Activated T-cell treated with anti-CD3 and anti-CD28 coated beads, Interleukin-2, amount 50 U/mL, for 4 hours (primary cell): ENCODE measurements around the gene RNF212. TPM values are rescaled to one million over a fixed set of nuclear protein-coding genes. Genes with fewer than 3 reads are reported as not detected.

Experiments
- ATAC-seq, 2 donors: fragments of 200-7000 bp; cut with Tn5 transposase; one replicate each; pipeline ENCODE4 v1.10.0; 2021
- DNase-seq: peaks from one replicate; pipeline ENCODE4 v3.0.0-alpha.2; 2020
- H3K27me3 Mint-ChIP-seq: one replicate; pipeline ENCODE4 v1.8.0; 2021; ENCODE audit warnings: low read depth, mixed read lengths
- H3K36me3 Mint-ChIP-seq: one replicate; pipeline ENCODE4 v1.8.0; 2022; ENCODE audit warnings: mixed read lengths; ENCODE audit not compliant: insufficient read depth
- H3K4me1 Mint-ChIP-seq: one replicate; pipeline ENCODE4 v1.8.0; 2021; ENCODE audit warnings: low read depth, mixed read lengths
- H3K4me3 Mint-ChIP-seq: one replicate; pipeline ENCODE4 v1.8.0; 2021; ENCODE audit warnings: mild to moderate bottlenecking, moderate library complexity, mixed read lengths
- H3K9me3 Mint-ChIP-seq: one replicate; pipeline ENCODE4 v1.8.0; 2021; ENCODE audit warnings: mixed read lengths
- total RNA-seq, 3 donors: library from RNA; stranded (reverse); gene quantifications; one replicate each; pipeline ENCODE4 v1.2.1, GENCODE V29; 2021

Gene RNF212
- total RNA-seq, 3 donors from 2014 or later = 0.79 to 2.9 (median 0.84) TPM

DNA sequence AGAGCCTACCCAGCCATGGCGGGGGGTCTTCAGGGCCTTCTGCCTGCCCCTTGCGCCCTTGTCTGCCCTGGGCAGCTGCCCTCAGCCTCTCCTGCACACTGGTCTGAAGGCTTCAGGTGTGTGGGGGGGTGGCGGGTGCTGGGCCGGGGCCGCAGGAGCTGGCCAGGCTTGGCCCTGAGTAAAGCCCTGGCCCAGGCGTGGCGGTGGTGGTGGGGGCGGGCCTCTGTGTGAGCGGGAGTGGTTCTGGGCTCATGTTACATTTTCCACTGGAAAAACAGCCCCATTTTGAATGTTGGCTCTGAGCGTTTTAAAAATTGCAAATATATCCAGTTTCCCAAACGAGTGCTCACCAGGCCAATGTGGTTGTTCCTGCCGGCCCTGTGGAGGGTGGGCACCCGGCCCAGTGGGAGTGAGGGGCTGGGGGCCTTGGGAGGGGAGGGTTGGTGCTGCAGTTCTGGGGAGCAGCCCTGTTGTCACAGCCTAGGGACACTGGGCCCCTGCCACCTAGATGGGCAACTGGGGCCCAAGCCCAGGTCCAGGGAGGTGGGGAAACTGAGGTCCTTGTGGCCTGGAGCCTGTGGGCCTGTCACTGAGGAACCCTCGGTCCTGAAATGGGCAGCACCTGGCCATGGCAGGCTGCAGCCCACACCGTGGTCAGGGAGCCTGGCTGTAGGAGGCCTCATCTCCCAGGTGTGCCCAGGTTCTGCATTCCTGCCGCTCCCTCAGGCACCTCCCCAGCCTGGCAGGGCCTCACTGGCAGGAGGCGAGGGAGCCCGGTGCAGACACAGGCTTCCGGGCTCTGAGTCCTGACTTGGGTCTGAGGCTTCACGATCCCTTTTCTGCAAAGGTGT is 73.6 kb downstream of the RNF212 start:
- Mint-ChIP-seq H3K4me1 (peaks cover 6% of the 10 kb centered on the region), H3K9me3 (no peaks in the 10 kb centered on the region), H3K4me3 (no peak overlapping the region), H3K27me3 (peaks cover 7% of the 10 kb centered on the region), H3K36me3 (no peaks in the 10 kb centered on the region)
- ATAC-seq (no peak), DNase-seq (no peak)

- Mint-ChIP-seq H3K4me1 (peaks cover 6% of the 10 kb centered on the region), H3K9me3 (no peaks in the 10 kb centered on the region), H3K4me3 (no peak overlapping the region), H3K36me3 (no peaks in the 10 kb centered on the region), H3K27me3 (peaks cover 4% of the 10 kb centered on the region)
- DNase-seq (no peak), ATAC-seq (no peak)
These were observed 74.3 kb downstream of the RNF212 start for GRCh38 chr4:1038948-1039492.

DNA sequence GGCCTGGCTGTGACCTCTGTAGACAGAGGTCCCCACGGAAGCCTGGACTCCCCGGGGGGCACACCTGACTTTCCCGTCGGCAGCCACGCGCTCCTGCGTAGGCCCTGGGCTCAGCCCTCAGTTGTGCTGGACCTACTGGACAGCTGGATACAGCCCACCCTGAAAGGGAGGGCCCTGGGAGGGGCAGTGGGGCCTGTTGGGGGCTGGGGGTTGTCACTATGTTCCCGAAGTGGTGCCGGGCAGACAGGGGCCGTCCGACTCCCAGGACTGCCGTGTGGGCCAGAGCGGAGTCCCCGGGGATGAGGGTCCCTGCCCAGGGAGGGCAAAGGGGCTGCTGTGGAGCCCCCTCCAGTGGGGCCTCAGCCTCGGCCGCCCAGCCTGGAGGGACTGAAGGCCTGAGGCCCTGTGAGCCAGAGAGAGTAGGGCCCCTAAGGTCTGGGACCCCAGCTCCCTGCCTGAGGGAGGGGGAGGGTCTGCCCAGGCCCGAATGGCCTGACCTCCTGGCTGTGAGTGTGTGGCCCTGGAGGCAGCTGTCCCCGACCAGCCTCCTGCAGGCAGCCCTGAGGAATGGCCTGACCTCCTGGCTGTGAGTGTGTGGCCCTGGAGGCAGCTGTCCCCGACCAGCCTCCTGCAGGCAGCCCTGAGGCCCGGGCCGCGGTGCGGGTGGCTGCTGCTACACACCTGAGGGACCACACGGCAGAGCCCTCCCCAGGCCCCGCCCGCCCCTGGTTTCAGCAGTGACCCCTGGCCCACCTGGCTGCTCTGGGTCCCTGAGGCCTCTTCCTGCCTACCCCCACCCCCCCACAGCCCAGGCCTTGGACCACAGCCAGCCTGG is 76.2 kb downstream of the RNF212 start:
- ATAC-seq = no peak
- Mint-ChIP-seq H3K4me3 (no peak overlapping the region), H3K9me3 (no peaks in the 10 kb centered on the region), H3K36me3 (no peaks in the 10 kb centered on the region), H3K4me1 (peaks cover 3% of the 10 kb centered on the region), H3K27me3 (peaks cover 1% of the 10 kb centered on the region)
- DNase-seq = no peak

DNA sequence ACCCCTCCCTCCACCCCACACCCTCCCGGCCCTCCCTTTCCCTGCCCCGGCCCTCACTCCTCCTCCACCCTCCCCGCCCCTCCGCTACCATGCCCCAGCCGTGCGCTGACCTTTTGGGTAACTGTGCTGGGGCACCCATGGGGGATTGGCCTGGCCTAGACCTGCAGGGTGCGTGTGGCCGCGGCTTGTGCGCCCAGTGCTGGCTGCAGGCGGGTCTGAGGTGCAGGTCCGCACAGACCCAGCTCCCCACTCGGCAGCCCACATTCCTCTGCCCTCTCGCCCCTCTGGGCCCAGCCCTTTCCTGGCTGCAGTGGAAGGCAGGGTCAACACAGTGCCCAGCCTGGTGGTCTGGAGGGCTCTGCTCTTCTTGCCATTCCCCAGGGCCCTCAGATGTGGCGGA is 77.3 kb downstream of the RNF212 start:
- H3K27me3 Mint-ChIP-seq = peaks cover 1% of the 10 kb centered on the region
- H3K4me3 Mint-ChIP-seq = no peak overlapping the region
- DNase-seq (no peak), ATAC-seq (no peak)
- no peaks in the 10 kb centered on the region for H3K4me1 Mint-ChIP-seq
- H3K9me3 Mint-ChIP-seq = no peaks in the 10 kb centered on the region
- no peaks in the 10 kb centered on the region for H3K36me3 Mint-ChIP-seq

DNA sequence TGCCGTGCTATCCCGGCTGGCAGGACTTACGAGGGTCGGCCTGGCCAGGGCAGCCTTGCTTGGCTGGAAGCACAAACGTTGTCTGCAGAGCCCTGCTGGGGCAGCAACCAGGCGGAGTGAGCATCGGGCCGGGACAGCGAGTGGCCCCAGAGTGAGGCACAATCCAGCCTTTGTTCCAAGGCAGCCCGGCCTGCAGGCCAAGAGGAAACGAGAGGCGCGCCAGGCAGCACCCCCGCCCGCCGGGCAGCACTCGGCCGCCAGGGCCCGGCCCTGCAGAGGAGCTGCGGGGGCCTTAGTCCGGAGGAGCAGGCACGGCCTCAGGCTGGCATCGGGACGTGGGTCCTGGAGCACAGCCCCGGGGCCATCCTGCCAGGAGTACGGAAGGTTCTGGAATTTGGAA is 77.9 kb downstream of the RNF212 start:
- Mint-ChIP-seq H3K4me1 (no peaks in the 10 kb centered on the region), H3K4me3 (no peak overlapping the region), H3K9me3 (no peaks in the 10 kb centered on the region), H3K27me3 (peaks cover 1% of the 10 kb centered on the region), H3K36me3 (no peaks in the 10 kb centered on the region)
- ATAC-seq = no peak
- DNase-seq = no peak

- Mint-ChIP-seq H3K4me1 (no peaks in the 10 kb centered on the region), H3K27me3 (no peaks in the 10 kb centered on the region), H3K9me3 (no peaks in the 10 kb centered on the region), H3K36me3 (no peaks in the 10 kb centered on the region), H3K4me3 (no peak overlapping the region)
- DNase-seq (no peak), ATAC-seq (no peak)
These were observed 79.4 kb downstream of the RNF212 start for GRCh38 chr4:1033840-1034551.

DNA sequence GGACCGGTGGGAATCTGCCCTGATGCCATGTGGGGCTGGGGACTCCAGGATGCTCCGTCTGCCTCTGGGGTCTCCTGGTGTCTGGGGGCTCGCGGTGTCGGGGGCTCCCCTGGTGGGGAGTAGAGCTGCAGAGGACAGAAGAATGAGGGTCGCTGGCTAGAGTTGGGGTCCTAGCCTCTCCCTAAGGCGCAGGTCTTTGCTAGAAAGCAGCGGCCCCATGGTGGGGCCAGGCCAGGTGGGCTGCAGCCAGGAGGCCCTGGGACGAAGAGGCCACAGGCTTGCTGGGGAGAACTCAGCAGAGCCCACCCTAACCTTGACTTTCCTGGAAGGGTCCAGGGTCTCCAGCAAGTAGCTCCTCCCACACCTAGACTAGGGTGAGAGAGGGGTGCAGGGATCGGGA is 80.5 kb downstream of the RNF212 start:
- Mint-ChIP-seq H3K4me1 (no peaks in the 10 kb centered on the region), H3K4me3 (no peak overlapping the region), H3K9me3 (no peaks in the 10 kb centered on the region), H3K36me3 (no peaks in the 10 kb centered on the region), H3K27me3 (no peaks in the 10 kb centered on the region)
- ATAC-seq (no peak), DNase-seq (no peak)

DNA sequence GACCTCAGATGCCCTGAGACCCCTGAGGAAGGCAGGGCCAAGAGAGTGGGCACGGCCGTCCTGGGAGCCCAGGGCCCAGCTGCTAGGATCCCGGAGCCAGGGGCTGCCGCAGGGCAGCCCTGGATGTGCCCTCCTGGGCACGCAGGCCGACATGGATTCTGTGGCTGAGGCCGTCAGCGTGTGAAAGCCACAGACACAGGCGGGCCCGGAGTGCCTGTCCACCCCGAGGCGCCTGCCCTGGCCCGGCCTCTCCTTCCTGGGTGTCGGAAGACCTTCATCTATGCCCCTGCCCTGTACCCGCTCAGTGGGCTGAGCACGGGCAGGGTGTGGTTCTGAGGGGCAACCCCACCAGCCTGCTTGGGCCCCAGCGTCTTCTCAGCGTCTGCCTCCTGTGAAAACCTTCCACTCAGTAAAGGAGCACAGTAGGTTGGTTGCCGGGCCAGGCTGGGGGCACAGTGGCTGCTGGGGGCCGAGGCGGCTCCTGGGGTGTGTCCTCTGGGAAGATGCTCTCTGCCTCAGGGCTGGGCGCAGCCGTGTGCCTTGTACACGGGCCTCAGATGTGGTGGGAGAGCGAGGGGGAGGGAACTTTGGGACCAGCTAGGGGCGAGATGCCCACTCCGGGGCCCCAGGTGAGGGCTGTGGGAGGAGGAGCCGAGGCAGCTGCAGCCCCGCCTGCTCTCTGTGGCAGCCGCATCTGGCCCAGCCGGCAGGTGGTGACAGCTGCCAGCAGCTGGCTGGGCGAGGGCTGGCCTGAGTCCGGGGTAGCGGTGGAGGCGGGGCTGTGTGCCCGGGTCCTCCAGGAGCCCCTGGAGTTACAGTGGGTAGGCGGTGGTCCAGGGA is 81.2 kb downstream of the RNF212 start:
- no peak for ATAC-seq
- no peak overlapping the region for H3K4me3 Mint-ChIP-seq
- H3K27me3 Mint-ChIP-seq = no peaks in the 10 kb centered on the region
- H3K36me3 Mint-ChIP-seq = no peaks in the 10 kb centered on the region
- H3K4me1 Mint-ChIP-seq = no peaks in the 10 kb centered on the region
- H3K9me3 Mint-ChIP-seq = no peaks in the 10 kb centered on the region
- no peak for DNase-seq

GRCh38 chr4:1031346-1031745 is 82.0 kb downstream of the RNF212 start:
- Mint-ChIP-seq H3K27me3 (no peaks in the 10 kb centered on the region), H3K4me3 (no peak overlapping the region), H3K4me1 (no peaks in the 10 kb centered on the region), H3K9me3 (no peaks in the 10 kb centered on the region), H3K36me3 (no peaks in the 10 kb centered on the region)
- DNase-seq (no peak), ATAC-seq (no peak)

GRCh38 chr4:1030559-1030958 is 82.8 kb downstream of the RNF212 start:
- peaks cover 5% of the 10 kb centered on the region for H3K4me1 Mint-ChIP-seq
- ATAC-seq = no peak
- no peaks in the 10 kb centered on the region for H3K9me3 Mint-ChIP-seq
- H3K4me3 Mint-ChIP-seq = no peak overlapping the region
- DNase-seq = no peak
- H3K27me3 Mint-ChIP-seq = no peaks in the 10 kb centered on the region
- H3K36me3 Mint-ChIP-seq = no peaks in the 10 kb centered on the region

DNA sequence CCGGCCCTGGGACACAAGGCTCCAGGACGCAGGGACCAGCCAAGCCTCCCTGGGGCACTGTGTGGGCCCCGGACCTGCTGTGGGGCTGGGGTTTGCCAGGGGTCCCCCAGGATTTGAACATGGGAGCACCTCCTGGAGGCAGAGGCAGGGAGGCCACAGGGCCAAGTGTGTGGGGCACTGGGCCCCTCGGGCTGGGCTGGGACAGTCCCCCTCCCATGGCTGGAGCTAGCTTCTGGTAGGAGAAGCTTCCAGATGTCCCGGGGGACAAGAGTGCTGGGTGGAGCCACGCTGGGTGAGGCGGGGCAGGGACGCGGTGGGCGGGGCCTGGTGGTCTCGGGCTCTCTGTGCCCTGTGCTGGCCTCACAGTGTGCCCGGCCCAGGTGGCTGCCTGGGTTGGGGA is 83.3 kb downstream of the RNF212 start:
- H3K36me3 Mint-ChIP-seq = peaks cover 2% of the 10 kb centered on the region
- ATAC-seq = no peak

DNA sequence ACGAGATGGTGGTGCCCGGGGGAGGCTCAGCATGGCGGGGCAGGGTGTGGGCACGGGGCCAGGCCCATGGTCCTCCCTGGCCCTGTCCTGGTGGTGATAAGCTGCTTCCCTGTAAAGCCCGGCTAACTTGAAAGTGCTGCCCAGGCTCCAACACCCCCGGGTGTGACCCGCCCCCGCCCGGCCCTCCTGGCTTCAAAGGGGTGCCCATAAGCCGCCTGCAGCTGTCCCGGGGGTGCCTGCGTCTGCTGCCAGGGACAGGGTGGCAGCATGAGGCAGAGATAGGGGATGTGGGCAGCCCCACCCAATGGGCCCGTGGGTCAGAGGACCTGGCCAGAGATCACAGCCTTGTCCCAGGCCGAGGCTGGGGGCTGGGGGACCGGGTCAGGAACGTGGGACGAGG is 83.8 kb downstream of the RNF212 start:
- Mint-ChIP-seq H3K4me1 (peaks cover 5% of the 10 kb centered on the region), H3K27me3 (no peaks in the 10 kb centered on the region), H3K9me3 (no peaks in the 10 kb centered on the region), H3K36me3 (peaks cover 2% of the 10 kb centered on the region), H3K4me3 (no peak overlapping the region)
- ATAC-seq (no peak), DNase-seq (no peak)

More for the DNA sequence above, 83.3 kb downstream of the RNF212 start:
- H3K4me1 Mint-ChIP-seq = peaks cover 5% of the 10 kb centered on the region
- no peak overlapping the region for H3K4me3 Mint-ChIP-seq
- H3K27me3 Mint-ChIP-seq = no peaks in the 10 kb centered on the region
- DNase-seq = no peak
- H3K9me3 Mint-ChIP-seq = no peaks in the 10 kb centered on the region

GRCh38 chr4:1028574-1029220 is 84.7 kb downstream of the RNF212 start:
- Mint-ChIP-seq H3K36me3 (peaks cover 2% of the 10 kb centered on the region), H3K4me1 (peaks cover 5% of the 10 kb centered on the region), H3K4me3 (no peak overlapping the region), H3K27me3 (no peaks in the 10 kb centered on the region), H3K9me3 (no peaks in the 10 kb centered on the region)
- DNase-seq = no peak
- no peak for ATAC-seq
